ENCODE data around the gene CADPS2. TPM values are rescaled to one million over a fixed set of nuclear protein-coding genes. Genes with fewer than 3 reads are reported as not detected.

Gene CADPS2
- total RNA-seq, 4 donors from 2014 or later = 27.3 to 154 (median 114) TPM

DNA sequence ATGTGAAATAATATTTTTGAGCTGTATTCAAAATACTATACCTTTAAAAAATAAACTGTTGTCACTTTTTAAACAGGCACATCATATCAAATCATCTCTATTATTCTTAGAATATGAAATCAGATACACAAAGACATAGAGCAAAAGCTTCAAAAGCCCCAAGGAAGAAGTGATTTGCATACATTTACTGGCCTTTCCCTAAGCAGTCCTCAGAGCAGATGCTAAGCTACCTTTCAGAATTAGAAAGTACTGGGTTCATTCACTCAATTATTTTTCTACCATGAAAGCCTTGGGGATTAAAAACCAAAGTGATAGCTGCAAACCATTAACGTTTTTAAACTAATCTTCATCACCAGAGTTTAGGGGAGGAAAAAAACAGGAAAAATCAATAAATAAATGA is 127.8 kb downstream of the CADPS2 start:
- intact Hi-C loops (cut with DNase I) = no loop called here
- Histone ChIP-seq H3K36me3 (no peaks in the 10 kb centered on the region), H3K4me3 (no peak overlapping the region), H3K4me1 (peaks cover 0 to 12% (median 3%) of the 10 kb centered on the region in 4 donors), H3K9me3 (no peaks in the 10 kb centered on the region), H3K27ac (replicated peaks in 1 of 4) (no peak overlapping the region), H3K27me3 (no peaks in the 10 kb centered on the region)
- DNase-seq (ENCODE audit: extremely low spot score) = no peak
- TF ChIP-seq CTCF (IDR thresholded peaks at IDR 0.05) (no peak), POLR2AphosphoS5 (IDR thresholded peaks at IDR 0.05) (no peak), EP300 (IDR thresholded peaks at IDR 0.05) (no peak), POLR2A (IDR thresholded peaks at IDR 0.05; ENCODE audit: low read depth) (no peak)
- 54% methylated on average over 1 of the region's 1 CpG for WGBS

DNA sequence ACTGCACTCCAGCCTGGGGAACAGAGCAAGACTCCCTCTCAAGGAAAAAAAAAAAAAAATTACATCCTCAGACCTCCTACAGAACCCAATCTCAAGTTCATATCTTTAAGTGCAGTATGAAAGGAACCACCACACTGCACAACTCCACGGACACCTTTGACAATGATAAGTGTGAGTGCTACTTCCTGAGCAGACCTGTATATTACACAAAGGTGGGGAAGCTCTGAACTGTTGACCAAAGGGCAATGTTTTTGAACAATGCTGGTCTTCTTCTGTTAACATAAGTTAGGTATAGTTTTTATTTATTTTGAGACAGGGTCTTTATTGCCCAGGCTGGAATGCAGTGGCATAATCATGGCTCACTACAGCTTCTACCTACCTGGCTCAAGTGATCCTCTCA is 129.4 kb downstream of the CADPS2 start:
- intact Hi-C loops (cut with DNase I) = no loop called here
- WGBS = 67% methylated on average over 1 of the region's 1 CpG
- TF ChIP-seq EP300 (IDR thresholded peaks at IDR 0.05) = no peak
- no peak for TF ChIP-seq POLR2A (IDR thresholded peaks at IDR 0.05; ENCODE audit: low read depth)
- TF ChIP-seq CTCF (IDR thresholded peaks at IDR 0.05) = no peak
- no peak for TF ChIP-seq POLR2AphosphoS5 (IDR thresholded peaks at IDR 0.05)
- Histone ChIP-seq H3K4me3 (no peak overlapping the region), H3K36me3 (no peaks in the 10 kb centered on the region), H3K27ac (replicated peaks in 1 of 4) (no peak overlapping the region), H3K4me1 (peaks cover 0 to 7% (median 0%) of the 10 kb centered on the region in 4 donors), H3K27me3 (no peaks in the 10 kb centered on the region), H3K9me3 (no peaks in the 10 kb centered on the region)
- DNase-seq (ENCODE audit: extremely low spot score) = no peak

DNA sequence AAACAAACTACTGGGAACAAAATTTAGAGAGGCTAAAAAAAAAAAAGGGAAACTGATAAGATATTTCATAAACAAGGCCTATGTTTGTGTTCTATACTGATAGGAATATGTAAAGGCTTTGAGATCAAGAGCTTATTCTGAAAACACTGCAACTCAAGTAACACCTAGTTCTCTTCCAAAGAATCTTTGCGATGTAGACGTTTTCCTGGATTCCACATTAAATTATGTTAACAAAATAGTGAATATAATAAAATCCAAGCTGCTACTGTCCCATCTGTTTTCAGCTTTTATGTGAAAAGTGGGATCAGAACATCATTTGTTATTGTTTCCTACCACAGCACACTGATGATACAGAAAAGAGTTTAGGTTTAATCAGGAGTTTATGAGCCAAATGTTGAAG is 130.6 kb downstream of the CADPS2 start:
- intact Hi-C loops (cut with DNase I) = no loop called here
- no peaks in the 10 kb centered on the region for H3K36me3 ChIP-seq
- TF ChIP-seq CTCF (IDR thresholded peaks at IDR 0.05) (no peak), EP300 (IDR thresholded peaks at IDR 0.05) (no peak), POLR2AphosphoS5 (IDR thresholded peaks at IDR 0.05) (no peak), POLR2A (IDR thresholded peaks at IDR 0.05; ENCODE audit: low read depth) (no peak)
- DNase-seq (ENCODE audit: extremely low spot score) = no peak
- 68% methylated on average over 2 of the region's 2 CpGs for WGBS
- H3K27ac ChIP-seq (replicated peaks in 1 of 4) = no peak overlapping the region
- H3K4me3 ChIP-seq = no peak overlapping the region
- H3K27me3 ChIP-seq = no peaks in the 10 kb centered on the region
- no peaks in the 10 kb centered on the region for H3K9me3 ChIP-seq
- H3K4me1 ChIP-seq = no peaks in the 10 kb centered on the region

GRCh38 chr7:122752583-122752982 is 133.7 kb downstream of the CADPS2 start:
- H3K4me3 ChIP-seq = no peak overlapping the region
- WGBS = 82% methylated on average over 3 of the region's 3 CpGs
- DNase-seq (ENCODE audit: extremely low spot score) = no peak
- H3K27ac ChIP-seq (replicated peaks in 1 of 4) = no peak overlapping the region
- intact Hi-C loops (cut with DNase I) = no loop called here
- no peaks in the 10 kb centered on the region for H3K27me3 ChIP-seq
- H3K36me3 ChIP-seq = no peaks in the 10 kb centered on the region
- TF ChIP-seq POLR2A (IDR thresholded peaks at IDR 0.05; ENCODE audit: low read depth) = no peak
- no peak for TF ChIP-seq EP300 (IDR thresholded peaks at IDR 0.05)
- TF ChIP-seq CTCF (IDR thresholded peaks at IDR 0.05) = no peak
- TF ChIP-seq POLR2AphosphoS5 (IDR thresholded peaks at IDR 0.05) = no peak
- H3K4me1 ChIP-seq = peaks cover 0 to 8% (median 3%) of the 10 kb centered on the region in 4 donors
- H3K9me3 ChIP-seq = no peaks in the 10 kb centered on the region

- no peak for TF ChIP-seq CTCF (IDR thresholded peaks at IDR 0.05)
- TF ChIP-seq POLR2A (IDR thresholded peaks at IDR 0.05; ENCODE audit: low read depth) = no peak
- TF ChIP-seq EP300 (IDR thresholded peaks at IDR 0.05) = no peak
- TF ChIP-seq POLR2AphosphoS5 (IDR thresholded peaks at IDR 0.05) = no peak
- WGBS = 86% methylated on average over 2 of the region's 2 CpGs
- H3K36me3 ChIP-seq = no peaks in the 10 kb centered on the region
- peaks cover 0 to 8% (median 3%) of the 10 kb centered on the region in 4 donors for H3K4me1 ChIP-seq
- no peaks in the 10 kb centered on the region for H3K9me3 ChIP-seq
- no peak overlapping the region for H3K4me3 ChIP-seq
- no peak overlapping the region for H3K27ac ChIP-seq (replicated peaks in 1 of 4)
- no peaks in the 10 kb centered on the region for H3K27me3 ChIP-seq
- no peak for DNase-seq (ENCODE audit: extremely low spot score)
- intact Hi-C loops (cut with DNase I) = no loop called here
Observed at GRCh38 chr7:122750389-122750788, 135.9 kb downstream of the CADPS2 start.
